DMS53 treated with DMSO at 0.1 percent for 48 hours (cell line): ENCODE results near the gene MROH7.
A peak's percentile ranks its signal among the peaks of the same experiment; 100 is the strongest.

ENCODE experiments used
- DNase-seq: peaks from one replicate; lab custom pipeline; 2025; ENCODE audit not compliant: unreplicated experiment; lab: John Stamatoyannopoulos, UW

MROH7 gene

GRCh38 chr1:54649921-54650320 is 8.3 kb downstream of the MROH7 start:
- no peak for DNase-seq

- no peak for DNase-seq
Observed at GRCh38 chr1:54650417-54650816, 8.8 kb downstream of the MROH7 start.

- no peak for DNase-seq
Observed at GRCh38 chr1:54651608-54652007, 10.0 kb downstream of the MROH7 start.

DNA sequence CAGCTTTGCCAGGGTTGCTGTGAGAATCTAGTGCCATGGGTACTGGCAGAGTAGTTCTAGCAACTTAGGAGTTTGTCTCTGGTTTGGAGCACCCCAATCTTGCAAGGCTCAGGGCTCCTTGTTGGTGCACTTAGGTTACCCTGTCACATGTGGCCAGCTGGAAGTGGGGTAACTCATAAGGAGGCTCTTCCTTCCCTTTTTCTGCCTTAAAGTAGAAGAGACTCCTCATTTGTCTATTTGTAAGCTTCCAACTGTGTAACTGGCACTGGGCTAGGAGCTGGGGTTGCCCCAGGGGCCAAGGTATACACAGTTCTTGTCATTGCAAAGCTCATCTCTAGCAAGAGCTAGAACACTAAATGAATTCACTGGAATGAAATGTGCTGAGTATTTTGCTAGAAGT is 10.6 kb downstream of the MROH7 start:
- DNase-seq: no peak

- no peak for DNase-seq
Observed at GRCh38 chr1:54653036-54653435, 11.4 kb downstream of the MROH7 start.

DNA sequence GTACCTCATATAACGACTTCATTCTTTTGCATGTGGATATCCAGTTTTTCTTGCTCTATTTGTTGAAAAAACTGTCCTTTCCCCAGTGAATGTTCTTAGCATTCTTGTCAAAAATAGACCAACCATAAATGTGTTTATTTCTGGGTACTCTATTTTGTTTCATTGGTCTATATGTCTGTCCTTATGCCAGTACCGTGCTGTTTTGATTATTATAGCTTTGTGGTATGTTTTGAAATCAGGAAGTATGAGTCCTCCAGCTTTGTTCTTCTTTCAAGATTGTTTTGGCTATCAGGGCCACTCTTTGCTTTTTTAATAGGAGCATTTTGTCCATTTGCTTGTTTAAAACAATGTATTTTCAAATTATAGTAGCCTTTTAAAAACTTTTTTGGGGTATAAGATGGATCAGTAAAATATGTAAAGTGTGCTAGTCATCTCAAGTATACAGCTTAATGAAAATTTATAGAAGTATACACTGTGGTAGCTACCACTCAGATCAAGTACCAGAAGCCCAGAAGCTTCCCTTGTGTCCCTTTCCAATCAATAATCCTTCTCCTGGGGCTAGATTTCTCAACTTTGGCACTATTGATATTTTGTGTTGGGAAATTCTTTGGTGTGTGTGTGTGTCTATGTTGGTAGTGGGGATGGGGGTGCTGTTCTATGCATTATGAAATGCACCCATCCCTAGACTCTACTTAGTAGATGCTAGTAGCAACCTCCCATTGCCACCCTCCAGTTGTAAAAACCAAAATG is 16.8 kb downstream of the MROH7 start:
- no peak for DNase-seq

DNA sequence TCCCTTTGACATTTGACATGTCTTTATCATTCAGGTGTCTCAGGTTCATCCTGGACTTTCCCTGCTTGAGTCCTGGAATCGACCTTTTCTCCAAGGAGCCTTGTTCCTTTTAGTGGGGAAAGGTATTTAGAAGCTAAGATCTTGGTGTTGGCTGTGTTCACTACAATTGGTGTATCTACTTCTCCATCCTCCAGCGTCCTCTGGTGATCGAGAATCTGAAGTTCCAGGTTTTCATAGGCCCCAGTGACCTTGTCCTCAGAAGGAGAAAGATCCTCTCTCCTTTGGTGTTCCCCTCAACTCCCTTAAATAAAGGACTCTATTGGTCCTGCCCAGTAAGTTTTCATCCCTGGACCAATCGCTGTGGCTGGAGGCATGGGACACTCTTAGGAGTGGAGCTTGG is 22.1 kb downstream of the MROH7 start:
- no peak for DNase-seq

GRCh38 chr1:54664364-54664763 is 22.8 kb downstream of the MROH7 start:
- DNase-seq: no peak

- DNase-seq: no peak
Observed at GRCh38 chr1:54665852-54666251, 24.3 kb downstream of the MROH7 start.

DNA sequence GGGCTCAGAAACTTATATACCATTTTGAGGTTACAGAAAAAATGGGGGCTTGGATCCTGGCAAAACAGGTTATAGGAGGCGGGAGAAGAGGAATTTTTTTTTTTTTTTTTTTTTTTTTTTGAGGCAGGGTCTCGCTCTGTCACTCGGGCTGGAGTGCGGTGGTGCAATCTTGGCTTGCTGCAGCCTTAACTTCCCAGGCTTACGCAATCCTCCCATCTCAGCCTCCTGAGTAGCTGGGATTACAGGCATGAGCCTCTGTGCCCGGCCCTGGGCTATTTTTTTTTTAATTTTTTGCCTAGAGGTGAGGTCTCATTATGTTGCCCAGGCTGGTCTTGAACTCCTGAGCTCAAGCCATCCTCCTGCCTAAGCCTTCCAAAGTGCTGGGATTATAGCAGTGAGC is 24.7 kb downstream of the MROH7 start:
- no peak for DNase-seq

DNA sequence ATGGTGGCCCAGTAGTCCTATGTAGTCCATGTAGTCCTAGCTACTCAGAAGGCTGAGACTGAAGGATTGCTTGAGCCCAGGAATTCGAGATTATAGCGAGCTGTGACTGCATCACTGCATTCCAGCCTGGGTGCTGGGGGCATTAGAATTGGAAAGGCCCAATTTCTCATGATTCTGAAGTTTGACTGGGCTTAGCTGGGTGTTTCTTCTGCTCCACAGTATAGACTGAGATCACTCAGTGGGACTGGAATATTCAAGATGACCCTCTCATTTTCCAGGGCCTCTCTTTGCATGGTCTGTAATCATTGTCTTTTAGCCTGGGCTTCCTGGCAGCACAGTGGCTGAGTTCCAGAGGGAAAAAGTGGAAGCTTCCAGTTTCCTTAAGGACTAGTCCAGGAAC is 26.2 kb downstream of the MROH7 start:
- DNase-seq: no peak

DNA sequence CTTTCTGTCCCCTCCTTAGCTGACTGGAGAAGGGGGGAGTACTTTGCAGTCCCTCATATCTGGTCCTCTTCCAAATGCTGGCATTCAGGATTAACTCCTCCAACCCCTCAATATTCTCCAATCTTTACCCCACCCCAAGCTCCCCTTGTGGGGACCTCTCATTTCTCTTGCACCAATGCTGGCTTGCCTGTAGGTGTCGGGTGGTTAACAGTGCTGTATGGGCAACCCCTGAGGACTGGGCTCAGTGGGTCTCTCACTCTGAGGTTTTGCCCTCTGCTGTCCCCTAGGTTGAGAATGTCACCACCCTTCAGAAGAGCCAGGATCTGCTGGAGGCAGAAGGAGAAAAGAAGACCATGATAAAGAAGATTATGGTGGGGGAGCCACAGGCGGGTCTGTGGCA is 27.0 kb downstream of the MROH7 start:
- DNase-seq: no peak

DNA sequence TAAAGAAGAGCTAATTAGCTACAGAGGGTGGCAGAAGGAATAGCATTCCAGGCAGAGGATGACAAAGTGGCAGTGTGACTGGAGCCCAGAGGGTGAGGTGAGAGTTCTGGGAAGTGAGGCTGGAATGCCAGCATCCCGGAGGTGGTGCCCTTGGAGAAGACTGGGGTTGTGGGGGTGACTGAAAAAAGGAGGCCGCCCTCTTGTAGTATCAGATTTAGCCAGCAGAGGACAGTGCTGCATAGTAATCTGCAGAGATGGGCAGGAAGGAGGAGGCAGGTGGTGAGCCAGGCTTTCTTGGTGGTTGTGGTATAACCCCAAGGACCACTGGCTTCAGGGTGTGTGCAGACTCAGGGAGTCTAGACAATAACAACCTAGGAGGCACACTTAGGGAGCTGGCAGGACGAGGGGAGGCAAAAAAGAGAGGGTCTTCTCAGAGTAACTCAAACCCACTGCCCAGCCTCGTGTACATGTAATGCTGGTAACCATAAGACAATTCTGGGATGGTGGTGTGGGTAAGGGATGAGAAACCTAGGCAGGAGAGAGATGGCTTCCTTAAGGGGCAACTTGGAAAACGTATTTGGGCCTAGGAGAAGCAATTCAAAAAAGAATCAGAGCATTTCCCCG is 30.5 kb downstream of the MROH7 start:
- DNase-seq: peak; percentile 74

DNA sequence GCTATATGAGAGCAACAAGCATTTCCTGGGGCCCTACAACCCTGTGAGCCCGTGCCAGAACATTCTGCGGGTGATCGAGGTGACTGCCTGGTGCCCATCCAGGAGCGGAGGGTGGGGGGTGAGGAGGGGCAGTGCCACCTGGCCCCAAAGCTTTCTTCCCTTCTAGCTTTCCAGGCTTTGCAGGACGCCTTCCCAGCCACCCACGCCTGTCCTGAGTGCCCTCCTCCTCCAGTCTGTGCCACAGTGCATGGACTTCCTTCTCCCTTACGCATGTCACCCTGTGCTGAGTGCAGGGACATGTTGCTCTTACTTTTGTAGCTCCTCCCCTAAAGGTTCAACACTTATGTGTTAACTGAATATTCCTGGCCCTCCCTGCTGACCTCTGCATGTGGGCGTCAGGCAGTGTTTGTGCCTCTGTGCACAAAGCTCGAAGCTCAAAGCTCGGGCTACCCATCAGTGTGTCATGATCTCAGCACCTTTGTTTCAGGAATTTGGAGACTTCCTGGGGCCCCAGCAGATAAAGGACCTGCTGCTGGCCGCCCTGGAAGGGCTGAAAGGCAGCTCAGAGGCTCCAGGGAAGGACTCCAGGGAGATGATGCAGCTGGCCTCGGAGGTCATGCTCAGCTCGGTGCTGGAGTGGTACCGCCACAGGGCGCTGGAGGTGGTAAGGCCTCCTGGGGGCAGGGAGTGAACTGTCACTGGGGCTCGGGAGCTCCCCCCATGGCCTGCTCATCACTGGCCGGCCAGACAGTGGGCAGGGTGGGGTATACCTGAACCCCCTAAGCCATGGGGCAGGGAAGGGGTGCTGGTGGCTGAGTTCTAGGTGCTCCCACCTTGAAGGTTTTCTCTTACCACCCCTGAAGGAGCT is 37.4 kb downstream of the MROH7 start:
- no peak for DNase-seq

DNA sequence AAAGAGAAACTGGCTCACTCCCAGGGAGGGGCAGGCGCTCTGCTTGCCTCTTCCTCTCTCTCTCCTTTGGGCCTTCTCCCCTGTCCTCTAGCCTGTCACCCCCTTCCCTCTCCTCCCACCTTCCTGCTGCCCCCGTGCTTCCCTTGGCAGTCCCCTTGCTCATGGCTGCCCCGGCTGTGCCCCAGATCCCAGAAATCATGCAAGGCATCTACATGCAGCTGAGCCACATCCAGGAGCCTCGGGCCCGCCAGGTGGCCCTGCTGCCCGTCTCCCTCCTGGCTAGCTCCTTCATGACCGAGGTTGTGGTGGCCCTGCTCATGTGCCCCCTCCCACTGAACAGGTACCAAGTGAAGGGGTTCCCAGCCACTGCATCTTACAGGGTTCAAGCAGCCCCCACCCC is 38.1 kb downstream of the MROH7 start:
- no peak for DNase-seq

GRCh38 chr1:54680387-54680786 is 38.8 kb downstream of the MROH7 start:
- DNase-seq: no peak

- DNase-seq: no peak
Observed at GRCh38 chr1:54681358-54681757, 39.8 kb downstream of the MROH7 start.

- no peak for DNase-seq
Observed at GRCh38 chr1:54683453-54683852, 41.9 kb downstream of the MROH7 start.

- no peak for DNase-seq
Observed at GRCh38 chr1:54685335-54685905, 43.8 kb downstream of the MROH7 start.

DNA sequence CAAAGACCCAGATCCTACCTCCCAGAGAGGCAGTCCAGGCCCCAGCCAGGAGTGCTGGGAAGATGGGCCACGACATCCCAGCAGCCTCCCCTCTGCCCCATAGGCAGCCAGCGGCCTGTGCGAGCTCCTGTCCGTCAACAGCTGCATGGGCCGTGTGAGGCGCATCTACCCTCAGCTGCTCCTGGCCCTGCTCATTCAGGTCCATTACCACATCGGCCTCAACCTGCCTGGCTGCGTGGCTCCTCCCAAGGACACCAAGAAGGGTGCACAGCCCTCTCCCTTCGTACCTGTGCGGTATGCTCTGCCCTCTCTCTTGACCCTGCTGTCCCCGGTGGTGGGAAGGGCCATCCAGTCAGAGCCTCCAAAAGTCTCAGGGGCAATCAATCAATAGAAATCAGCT is 44.6 kb downstream of the MROH7 start:
- DNase-seq: no peak

- no peak for DNase-seq
Observed at GRCh38 chr1:54694771-54695170, 53.2 kb downstream of the MROH7 start.

- DNase-seq: no peak
Observed at GRCh38 chr1:54695221-54695620, 53.6 kb downstream of the MROH7 start.
